Heart left ventricle (tissue), 16 donors: ENCODE data around the gene C16orf90. TPM values are rescaled to one million over a fixed set of nuclear protein-coding genes. Genes with fewer than 3 reads are reported as not detected.
A peak's percentile ranks its signal among the peaks of the same experiment; 100 is the strongest.

Experiments
- ATAC-seq, 4 donors: fragments of 200-7000 bp; cut with Tn5 transposase; one replicate each; pipeline ENCODE4 v1.9.1; 2020 to 2022; ENCODE audit warnings: moderate library complexity in 4 of 4, mild to moderate bottlenecking in 3 of 4, moderate number of reproducible peaks in 1 of 4
- DNase-seq, 5 donors: peaks; one replicate each; pipeline ENCODE4 v3.0.0-alpha.2; 2020
- H3K27ac ChIP-seq, 12 donors: fragments of 200-600 bp; sonication (generic) in 4 of 12; one replicate each; pipeline versions ENCODE4 v1.5.0 to v1.8.0; 2016 to 2022; ENCODE audit warnings: mild to moderate bottlenecking in 2 of 12
- H3K27me3 ChIP-seq, 9 donors: fragments of 200-600 bp; sonication (generic) in 2 of 9; one replicate each; pipeline versions ENCODE4 v1.5.1 to v1.8.0; 2016 to 2022; ENCODE audit warnings: mild to moderate bottlenecking in 3 of 9
- H3K36me3 ChIP-seq, 9 donors: fragments of 200-600 bp; sonication (generic) in 2 of 9; one replicate each; pipeline versions ENCODE4 v1.5.0 to v1.8.0; 2018 to 2022; ENCODE audit warnings: mild to moderate bottlenecking in 2 of 9
- H3K4me1 ChIP-seq, 12 donors: fragments of 200-600 bp; sonication (generic) in 4 of 12; one replicate each; pipeline versions ENCODE4 v1.5.0 to v1.8.0; 2016 to 2022; ENCODE audit warnings: mild to moderate bottlenecking in 3 of 12
- H3K4me3 ChIP-seq, 12 donors: fragments of 200-600 bp; sonication (generic) in 4 of 12; one replicate each; pipeline versions ENCODE4 v1.5.0 to v1.8.0; 2017 to 2022; ENCODE audit warnings: mild to moderate bottlenecking in 9 of 12, moderate library complexity in 4 of 12
- H3K9me3 ChIP-seq, 12 donors: fragments of 200-600 bp; sonication (generic) in 4 of 12; one replicate each; pipeline versions ENCODE4 v1.5.0 to v1.8.0; 2016 to 2022; ENCODE audit warnings: mild to moderate bottlenecking in 1 of 12
- POLR2A ChIP-seq, 2 donors: fragments of 450-650 bp; IDR thresholded peaks; one replicate each; pipeline ENCODE4 v1.6.1; 2017; ENCODE audit warnings: antibody characterized with exemption in 2 of 2, mild to moderate bottlenecking in 2 of 2, moderate library complexity in 2 of 2
- WGBS, 4 donors: extraction: QIAGEN DNeasy Blood & Tissue Kit in 2 of 4; methylation state at CpG; one replicate each; pipeline versions ENCODE4 v1.1.5 to v1.1.7; 2013 to 2018; 5-methylcytosine and 5-hydroxymethylcytosine counted together
- intact Hi-C, 10 donors: fragments of 100-400 bp; cut with DNase I; formaldehyde crosslinking; loops; one replicate each; pipeline versions ENCODE4 v1.11.1 to v1.14.2; 2022
- polyA plus RNA-seq, 2 donors: library from polyadenylated mRNA; stranded (reverse); fragments of 200-250 nt; gene quantifications; one replicate each; pipeline ENCODE4 v1.2.3, GENCODE V29; 2013
- total RNA-seq, 9 donors: library from RNA; depleted of rRNA in 2 of 9; stranded (reverse); fragments of >200 nt in 2 of 9; fragmentation: NEBNext Ultra II Directional in 3 of 9; extraction: Animal tissue kit (Norgen Biotek cat#: 25700) in 3 of 9; gene quantifications; one replicate each; pipeline versions ENCODE4 v1.1.0 to v1.2.4, GENCODE V29; 2016 to 2023
- TF ChIP-seq, protein P1 (sequence below), 12 donors: fragments of 200-600 bp; sonication (generic) in 4 of 12; IDR thresholded peaks; one replicate each; pipeline versions ENCODE4 v1.5.0 to v1.8.0; 2018 to 2022; ENCODE audit warnings: antibody characterized with exemption in 12 of 12, mild to moderate bottlenecking in 5 of 12
- donor health status: ischemic (EF 13 %, LVEDD 7.1; RV severe dilation, severe dysfunction).
- donor health status: healthy with polysubstance abuse.
- donor health status: DM: no; HTN: yes; CAD: no.
- donor health status: DM: no; HTN: no; CAD: no.
- donor health status: ischemic (EF 25% LVEDD 6.9; RV normal size, moderate dysfunction).
- donor health status: ischemic (EF 25% LVEDD 5.7; RV mildly dilated, moderate dysfunction).
- donor health status: healthy.
- donor health status: DM: yes; HTN: yes; CAD: no.
- donor health status: ischemic (EF 35%, LVEDD 5.7; RV mildly dilated, moderate dysfunction).
- donor health status: nonischemic (EF 11% LVEDD 7.7; RV severe dilation, severe dysfunction).
- donor health status: DM: yes; HTN: yes; CAD: no.
- donor health status: PGD.
- donor health status: ischemic (EF 29% LVEDD 5.4; RV normal size, mild dysfunction).
- donor health status: nonischemic (EF 23%, LVEDD 6.1; RV moderate dilation, normal function).

C16orf90 gene
- total and polyA plus RNA-seq, 11 donors: not detected

DNA sequence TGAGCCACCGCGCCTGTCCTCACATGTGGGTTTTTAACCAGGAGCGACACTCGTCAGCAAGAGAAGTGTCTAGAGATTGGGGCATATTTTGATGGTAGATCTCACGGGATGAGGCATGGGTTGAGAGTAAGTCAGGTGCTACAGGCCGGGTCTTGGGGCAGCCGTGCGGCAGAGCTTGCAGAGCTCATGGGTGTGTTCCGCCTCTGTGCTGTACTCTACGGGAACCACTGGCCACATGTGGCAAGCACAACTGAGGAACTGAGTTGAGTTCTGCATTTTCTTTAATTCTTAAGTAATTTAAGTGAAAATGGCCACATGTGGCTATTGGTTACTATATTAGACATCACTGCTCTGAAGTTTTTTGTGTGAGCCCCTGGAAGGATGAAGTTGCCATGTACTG, 15.1 kb upstream of the C16orf90 start:
- no peak for DNase-seq
- Histone ChIP-seq H3K36me3 (peaks cover 0 to 99% (median 89%) of the 10 kb centered on the region in 9 donors), H3K4me1 (peaks cover 0 to 10% (median 0%) of the 10 kb centered on the region in 12 donors), H3K27me3 (no peaks in the 10 kb centered on the region), H3K9me3 (no peaks in the 10 kb centered on the region), H3K4me3 (no peak overlapping the region), H3K27ac (no peak overlapping the region)
- no peak for ATAC-seq
- WGBS, 4 donors: 95 to 97% (median 96%) methylated on average over 10 of the region's 10 CpGs
- intact Hi-C loops: no loop called here
- TF ChIP-seq, protein P1, sequence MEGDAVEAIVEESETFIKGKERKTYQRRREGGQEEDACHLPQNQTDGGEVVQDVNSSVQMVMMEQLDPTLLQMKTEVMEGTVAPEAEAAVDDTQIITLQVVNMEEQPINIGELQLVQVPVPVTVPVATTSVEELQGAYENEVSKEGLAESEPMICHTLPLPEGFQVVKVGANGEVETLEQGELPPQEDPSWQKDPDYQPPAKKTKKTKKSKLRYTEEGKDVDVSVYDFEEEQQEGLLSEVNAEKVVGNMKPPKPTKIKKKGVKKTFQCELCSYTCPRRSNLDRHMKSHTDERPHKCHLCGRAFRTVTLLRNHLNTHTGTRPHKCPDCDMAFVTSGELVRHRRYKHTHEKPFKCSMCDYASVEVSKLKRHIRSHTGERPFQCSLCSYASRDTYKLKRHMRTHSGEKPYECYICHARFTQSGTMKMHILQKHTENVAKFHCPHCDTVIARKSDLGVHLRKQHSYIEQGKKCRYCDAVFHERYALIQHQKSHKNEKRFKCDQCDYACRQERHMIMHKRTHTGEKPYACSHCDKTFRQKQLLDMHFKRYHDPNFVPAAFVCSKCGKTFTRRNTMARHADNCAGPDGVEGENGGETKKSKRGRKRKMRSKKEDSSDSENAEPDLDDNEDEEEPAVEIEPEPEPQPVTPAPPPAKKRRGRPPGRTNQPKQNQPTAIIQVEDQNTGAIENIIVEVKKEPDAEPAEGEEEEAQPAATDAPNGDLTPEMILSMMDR (IDR thresholded peaks at IDR 0.05): no peak
- no peak for TF ChIP-seq POLR2A (IDR thresholded peaks at IDR 0.05)

DNA sequence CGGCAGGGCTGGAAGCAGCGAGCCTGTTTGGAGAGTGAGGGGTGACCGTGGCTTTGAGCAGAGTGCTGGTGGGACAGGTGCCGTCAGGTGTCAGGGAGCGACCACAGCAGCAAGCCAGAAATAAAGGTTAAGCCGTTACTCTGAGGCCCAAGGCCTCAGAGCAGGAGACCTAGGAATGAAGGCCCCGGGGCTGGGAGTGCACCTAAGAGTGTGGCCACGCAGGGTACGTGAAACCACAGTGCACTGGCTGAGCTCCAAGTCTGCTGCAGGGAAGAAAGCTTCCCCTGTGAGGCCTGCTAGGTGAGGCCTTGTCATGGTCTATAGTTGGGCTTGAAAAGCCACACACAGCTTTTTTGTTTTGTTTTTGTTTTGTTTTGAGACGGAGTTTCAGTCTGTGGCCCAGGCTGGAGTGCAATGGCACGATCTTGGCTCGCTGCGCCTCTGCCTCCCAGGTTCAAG, 14.2 kb upstream of the C16orf90 start:
- TF ChIP-seq, protein P1 (IDR thresholded peaks at IDR 0.05): no peak
- TF ChIP-seq POLR2A (IDR thresholded peaks at IDR 0.05): no peak
- Histone ChIP-seq H3K9me3 (no peaks in the 10 kb centered on the region), H3K36me3 (peaks cover 0 to 99% (median 89%) of the 10 kb centered on the region in 9 donors), H3K4me1 (peaks cover 0 to 10% (median 0%) of the 10 kb centered on the region in 12 donors), H3K4me3 (no peak overlapping the region), H3K27ac (peak overlapping the region in 1 of 12 donors; percentile 42), H3K27me3 (no peaks in the 10 kb centered on the region)
- intact Hi-C loops: loop anchor here in 7 of 10 donors (10.0 kb wide), 6 partner anchors 105 to 325 kb away; partner anchors contain the start of genes OR1F1 (in 2 of the 7), TIGD7 (in 2 of the 7), ZNF174 (in 2 of the 7) and ZNF263 (in 2 of the 7)
- WGBS, 4 donors: 82 to 94% (median 91%) methylated on average over 13 of the region's 13 CpGs
- ATAC-seq (no peak), DNase-seq (no peak)

GRCh38 chr16:3508736-3509135, 13.4 kb upstream of the C16orf90 start:
- peaks cover 0 to 92% (median 81%) of the 10 kb centered on the region in 9 donors for H3K36me3 ChIP-seq

GRCh38 chr16:3503523-3503922, 8.2 kb upstream of the C16orf90 start:
- Histone ChIP-seq H3K9me3 (no peaks in the 10 kb centered on the region), H3K27me3 (no peaks in the 10 kb centered on the region), H3K4me1 (peaks cover 4 to 37% (median 14%) of the 10 kb centered on the region in 12 donors), H3K36me3 (peaks cover 0 to 40% (median 32%) of the 10 kb centered on the region in 9 donors), H3K27ac (peak overlapping the region in 1 of 12 donors; percentile 74), H3K4me3 (no peak overlapping the region)
- DNase-seq (no peak), ATAC-seq (no peak)
- 73 to 78% (median 76%) methylated on average over 6 of the region's 6 CpGs for WGBS, 4 donors
- TF ChIP-seq POLR2A (IDR thresholded peaks at IDR 0.05): no peak
- TF ChIP-seq, protein P1 (IDR thresholded peaks at IDR 0.05): no peak
- intact Hi-C loops: loop anchor here in 9 of 10 donors (5.0 to 10.0 kb wide), 10 partner anchors 99 to 319 kb away; partner anchors contain the start of genes ZNF263 (in 3 of the 9), OR1F1 (in 2 of the 9), TIGD7 (in 2 of the 9) and ZNF174 (in 2 of the 9)

More at GRCh38 chr16:3508736-3509135, 13.4 kb upstream of the C16orf90 start:
- ATAC-seq (no peak), DNase-seq (no peak)
- H3K4me3 ChIP-seq: no peak overlapping the region
- TF ChIP-seq, protein P1 (IDR thresholded peaks at IDR 0.05): no peak
- TF ChIP-seq POLR2A (IDR thresholded peaks at IDR 0.05): no peak
- H3K27me3 ChIP-seq: no peaks in the 10 kb centered on the region
- intact Hi-C loops: loop anchor here in 7 of 10 donors (10.0 kb wide), 6 partner anchors 104 to 324 kb away; partner anchors contain the start of genes OR1F1 (in 2 of the 7), TIGD7 (in 2 of the 7), ZNF174 (in 2 of the 7) and ZNF263 (in 2 of the 7)
- no peaks in the 10 kb centered on the region for H3K9me3 ChIP-seq
- H3K4me1 ChIP-seq: peaks cover 0 to 12% (median 0%) of the 10 kb centered on the region in 12 donors
- H3K27ac ChIP-seq: no peak overlapping the region
- 90 to 97% (median 95%) methylated on average over 6 to 7 of the region's 7 CpGs for WGBS, 4 donors
